Pons (tissue), 1 donor: ENCODE measurements around the gene CPNE5.

Experiments used
- DNase-seq: peaks from one replicate; pipeline ENCODE4 v3.0.0-alpha.2; 2016; ENCODE audit warnings: low spot score

The CPNE5 gene

DNA sequence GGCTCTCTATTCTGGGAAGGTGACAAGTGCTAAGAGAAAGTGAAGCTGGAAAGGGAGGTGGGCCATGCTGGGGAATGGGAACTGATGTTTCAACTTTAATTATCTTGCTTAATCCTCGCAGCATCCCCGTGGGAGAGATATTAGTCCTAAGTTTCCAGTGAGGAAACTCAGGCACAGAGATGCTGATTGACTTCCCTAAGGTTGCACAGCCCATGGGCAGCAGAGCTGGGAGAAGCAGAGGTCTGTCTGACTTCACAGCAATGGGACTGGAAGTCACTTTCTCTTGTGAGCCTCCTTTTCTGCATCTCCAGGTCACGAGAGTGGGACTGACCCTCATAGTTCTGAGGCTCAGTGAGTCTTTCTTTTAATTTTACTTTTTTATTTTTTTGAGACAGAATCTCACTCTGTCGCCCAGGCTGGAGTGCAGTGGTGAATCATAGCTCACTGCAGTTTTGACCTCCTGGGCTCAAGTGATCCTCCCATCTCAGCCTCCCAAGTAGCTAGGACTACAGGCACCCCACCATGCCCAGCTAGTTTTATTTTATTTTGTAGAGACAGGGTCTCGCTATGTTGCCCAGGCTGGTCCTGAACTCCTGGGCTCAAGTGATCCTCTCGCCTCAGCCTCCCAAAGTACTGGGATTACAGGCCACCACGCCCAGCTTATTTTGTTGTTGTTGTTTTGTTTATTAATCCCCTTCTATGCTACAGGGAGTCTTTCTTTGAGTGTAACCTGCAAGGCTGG lies 139.0 kb downstream of the CPNE5 start:
- DNase-seq = no peak

DNA sequence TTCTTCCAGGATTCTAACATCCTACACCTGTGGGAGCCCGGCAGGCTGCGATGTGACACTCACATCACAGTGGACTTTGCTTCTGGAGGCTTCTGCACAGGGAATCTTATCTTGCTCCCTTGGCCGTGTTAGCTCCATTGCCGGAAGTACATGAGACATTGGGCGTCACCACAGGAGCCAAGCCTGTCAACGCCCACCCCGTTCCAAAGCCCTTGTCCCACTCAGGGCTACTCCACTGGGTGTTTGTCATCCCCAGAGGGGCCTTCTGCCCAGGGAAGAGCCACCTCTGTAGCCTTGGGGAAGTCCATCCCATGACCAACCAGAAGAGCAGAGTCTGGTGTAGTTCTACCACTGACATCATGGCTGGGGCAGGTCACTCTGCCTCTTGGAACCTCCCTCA lies 139.9 kb downstream of the CPNE5 start:
- DNase-seq = no peak

DNA sequence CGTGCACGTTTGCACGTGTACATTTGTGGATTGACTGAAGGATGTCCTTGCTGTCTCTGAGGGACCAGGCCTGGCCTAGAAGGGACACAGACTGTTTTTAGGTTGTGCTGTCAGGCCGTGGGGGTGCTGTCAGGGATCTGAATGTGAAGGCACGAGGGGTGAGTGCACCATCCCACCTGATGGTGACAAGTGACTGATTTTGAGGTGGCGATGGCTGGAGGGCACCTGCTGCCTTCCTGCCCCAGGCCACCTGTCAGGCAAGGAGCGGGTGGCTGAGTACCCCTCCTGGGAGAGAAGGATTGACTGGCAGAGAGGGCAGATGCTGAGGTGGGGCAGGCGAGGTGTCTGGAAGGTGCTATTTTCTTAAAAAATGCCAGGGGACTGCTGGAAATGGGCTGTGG lies 140.4 kb downstream of the CPNE5 start:
- no peak for DNase-seq

DNA sequence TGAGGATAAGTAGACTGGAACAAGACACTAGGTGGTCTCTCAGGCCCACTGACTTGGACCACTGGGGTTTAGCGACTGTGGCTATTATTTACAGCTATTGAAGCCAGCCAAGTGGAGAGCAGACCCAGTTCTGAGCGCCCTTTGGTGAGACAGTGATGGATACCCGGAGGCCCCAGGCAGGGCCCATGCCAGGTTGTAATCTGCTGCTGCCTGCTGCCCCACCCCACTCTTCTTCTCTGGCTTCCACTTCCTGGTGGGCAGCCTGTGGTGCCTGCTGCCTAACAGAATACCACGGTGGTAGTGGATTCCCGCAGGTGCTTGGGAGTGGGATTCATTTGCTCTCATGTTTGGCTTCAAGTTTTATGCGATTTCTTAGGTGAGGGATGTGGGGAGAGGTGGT lies 141.0 kb downstream of the CPNE5 start:
- no peak for DNase-seq

- DNase-seq = no peak
These were observed 141.8 kb downstream of the CPNE5 start, which contains the start of gene RAB44 for GRCh38 chr6:36697481-36697903. Gene RAB44 (plus strand): TSS chr6:36697826. CDS start chr6:36704236, 6,410 bp downstream.

DNA sequence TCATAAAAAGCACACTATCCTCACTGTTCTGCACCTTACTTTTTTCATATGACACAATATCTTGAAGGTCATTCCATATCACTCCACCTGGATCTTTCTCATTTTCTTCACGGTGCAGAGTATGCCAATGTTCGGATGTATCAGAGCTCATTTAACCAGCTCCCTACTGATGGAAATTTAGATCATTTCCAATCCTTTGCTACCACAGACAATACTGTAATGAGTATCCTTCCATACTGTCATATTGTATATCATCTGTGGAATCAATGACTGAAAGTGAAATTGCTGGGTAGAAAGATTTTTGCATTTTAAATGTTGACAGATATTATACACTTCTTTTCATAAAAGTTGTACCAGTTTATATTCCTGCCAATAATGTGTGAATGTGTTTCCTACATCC lies 143.8 kb downstream of the CPNE5 start:
- DNase-seq = no peak

GRCh38 chr6:36694616-36695015 lies 144.6 kb downstream of the CPNE5 start:
- DNase-seq = no peak

GRCh38 chr6:36692861-36693702 lies 146.2 kb downstream of the CPNE5 start:
- DNase-seq = no peak

GRCh38 chr6:36692220-36692619 lies 147.0 kb downstream of the CPNE5 start:
- DNase-seq = no peak

DNA sequence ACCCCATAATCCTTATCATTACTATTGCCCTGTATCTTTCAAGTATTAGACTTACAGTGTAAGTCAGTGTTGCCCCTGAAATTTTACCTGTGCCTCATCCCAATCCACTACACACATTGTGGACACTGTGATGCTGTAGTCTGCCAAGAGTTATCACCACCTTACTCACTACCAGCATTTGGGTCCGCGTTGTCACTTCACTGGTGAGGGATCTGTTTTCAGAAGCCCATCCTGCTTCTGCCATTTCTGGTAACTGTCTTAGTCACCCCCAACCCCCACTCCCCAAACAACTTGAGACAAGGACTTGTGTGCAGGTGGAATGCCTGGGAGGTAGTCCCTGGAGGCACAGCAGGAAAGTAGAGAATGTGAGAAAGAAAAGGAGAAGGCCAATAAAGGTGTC lies 147.6 kb downstream of the CPNE5 start:
- DNase-seq = no peak

DNA sequence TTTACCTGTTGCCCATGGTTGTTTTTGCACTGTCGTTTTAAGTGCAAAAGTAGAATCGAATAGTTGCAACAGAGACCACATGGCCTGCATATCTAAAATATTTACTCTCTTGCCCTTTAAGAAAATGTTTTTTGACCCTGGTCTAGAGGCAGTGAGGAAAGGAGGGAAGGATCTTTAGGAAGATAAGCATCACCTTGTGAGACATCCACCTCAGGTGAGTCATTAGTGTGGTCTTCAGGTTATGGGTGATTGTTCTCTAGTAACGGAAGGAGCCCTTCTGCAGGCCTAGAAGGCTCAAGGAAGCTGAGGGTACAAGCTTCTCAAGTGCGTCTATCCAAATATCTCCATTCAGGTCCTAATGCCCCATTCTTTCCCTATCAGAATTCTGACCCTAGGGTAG lies 148.2 kb downstream of the CPNE5 start:
- no peak for DNase-seq
